OCI-LY7 (cell line): ENCODE measurements around the gene AIFM2. TPM values are rescaled to one million over a fixed set of nuclear protein-coding genes. Genes with fewer than 3 reads are reported as not detected.

Experiments
- BruUV-seq: library from RNA; stranded (reverse); fragments of 400-500 nt; replicated peaks from 2 replicates; lab custom pipeline; 2021; lab: Mats Ljungman, UMichigan
- CTCF ChIA-PET: fragments of 300-600 bp; sonication (Branson Sonifier 250); formaldehyde crosslinking; loops from one replicate; lab custom pipeline; 2022; ENCODE audit warnings: antibody characterized with exemption; ENCODE audit not compliant: unreplicated experiment; lab: Charles Lee
- POLR2A ChIA-PET: fragments of 300-600 bp; sonication (Branson Sonifier 250); formaldehyde crosslinking; loops from one replicate; lab custom pipeline; 2022; ENCODE audit warnings: antibody characterized with exemption; lab: Charles Lee
- DNase-seq: peaks from one replicate; pipeline ENCODE4 v3.0.0-alpha.2; 2015; ENCODE audit warnings: low spot score
- H2AFZ ChIP-seq: fragments of 200-600 bp; sonication (generic), shearing (Covaris generic); 2 replicates; pipeline ENCODE4 v1.6.1; 2014; ENCODE audit warnings: mild to moderate bottlenecking, antibody characterized with exemption, low read length, moderate library complexity
- H3K27ac ChIP-seq: fragments of 200-600 bp; sonication (generic); 2 replicates; pipeline ENCODE4 v1.5.1; 2014; ENCODE audit warnings: mixed run types, low read depth, mild to moderate bottlenecking, moderate library complexity, low read length, inconsistent platforms; ENCODE audit not compliant: poor library complexity, severe bottlenecking
- H3K36me3 ChIP-seq: fragments of 200-600 bp; sonication (generic); 2 replicates; pipeline ENCODE4 v1.6.1; 2014; ENCODE audit warnings: mild to moderate bottlenecking, antibody characterized with exemption, low read length, moderate library complexity, mixed read lengths; ENCODE audit not compliant: insufficient read depth
- H3K4me1 ChIP-seq: fragments of 200-600 bp; sonication (generic); 2 replicates; pipeline ENCODE4 v1.5.1; 2014; ENCODE audit warnings: mild to moderate bottlenecking, low read length; ENCODE audit not compliant: insufficient read depth, poor library complexity, severe bottlenecking
- H3K4me2 ChIP-seq: fragments of 200-600 bp; sonication (generic); 2 replicates; pipeline ENCODE4 v1.6.1; 2014; ENCODE audit warnings: mild to moderate bottlenecking, low read length
- H3K4me3 ChIP-seq: fragments of 200-600 bp; sonication (generic); 2 replicates; pipeline ENCODE4 v1.5.1; 2014; ENCODE audit warnings: mild to moderate bottlenecking, low read depth, low read length; ENCODE audit not compliant: poor library complexity, severe bottlenecking
- H3K79me2 ChIP-seq: fragments of 200-600 bp; sonication (generic); 2 replicates; pipeline ENCODE4 v1.6.1; 2016; ENCODE audit warnings: low read depth, mild to moderate bottlenecking, low read length, moderate library complexity, mixed read lengths; ENCODE audit not compliant: insufficient read depth
- H3K9me2 ChIP-seq: fragments of 200-600 bp; sonication (generic); 2 replicates; pipeline ENCODE4 v1.6.1; 2016; ENCODE audit warnings: mild to moderate bottlenecking, low read length, mixed read lengths; ENCODE audit not compliant: insufficient read depth
- H3K9me3 ChIP-seq: fragments of 200-600 bp; sonication (generic); 2 replicates; pipeline ENCODE4 v1.6.1; 2014; ENCODE audit warnings: mild to moderate bottlenecking, mixed run types, low read length, mixed read lengths
- H4K20me1 ChIP-seq: fragments of 200-600 bp; sonication (generic); 2 replicates; pipeline ENCODE4 v1.6.1; 2014; ENCODE audit warnings: mild to moderate bottlenecking, antibody characterized with exemption, low read length, moderate library complexity, mixed read lengths; ENCODE audit not compliant: insufficient read depth
- CTCF ChIP-seq: fragments of 200-600 bp; sonication (generic); conservative IDR thresholded peaks from 2 replicates; pipeline ENCODE4 v1.5.1; 2014; ENCODE audit warnings: mild to moderate bottlenecking, antibody characterized with exemption, low read length, moderate library complexity, mixed read lengths
- EZH2phosphoT487 ChIP-seq: fragments of 200-600 bp; sonication (generic); IDR thresholded peaks from 2 replicates; pipeline ENCODE4 v1.6.1; 2018; ENCODE audit warnings: low read depth, borderline replicate concordance, mild to moderate bottlenecking, mixed run types, antibody characterized with exemption, low read length, moderate library complexity, mixed read lengths
- intact Hi-C: fragments of 100-400 bp; cut with micrococcal nuclease; formaldehyde crosslinking; loops from one replicate; pipeline ENCODE4 v1.10.0; 2022; ENCODE audit not compliant: unreplicated experiment
- total RNA-seq, 2 experiments: library from RNA; depleted of rRNA in 1 of 2; stranded (reverse); fragments of >200 nt in 1 of 2; shearing (Covaris generic) in 1 of 2; gene quantifications; 2 replicates each; pipeline ENCODE4 v1.2.3, GENCODE V29; 2014 to 2022

AIFM2 gene
- total RNA-seq, 2 experiments from 2014 or later, result 1.7 to 2.6 TPM

DNA sequence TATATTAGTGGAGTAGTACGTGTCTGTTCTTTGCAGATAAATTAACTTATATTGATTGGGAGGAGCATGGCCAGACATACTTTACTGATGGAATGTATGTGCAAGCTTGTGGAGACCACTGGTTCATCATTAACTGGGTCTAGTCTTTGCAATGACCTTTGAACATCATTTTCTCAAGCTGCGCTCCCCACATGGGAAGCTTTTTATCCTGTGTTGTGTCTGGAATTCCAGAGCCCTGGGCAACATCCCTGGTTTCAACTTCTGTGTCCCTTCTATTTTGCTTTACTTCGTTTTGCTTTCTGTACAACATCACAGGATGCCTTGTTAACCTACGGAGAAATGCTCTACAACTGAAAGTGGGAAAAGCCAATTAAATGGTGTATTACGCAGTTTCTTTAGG lies 41.7 kb downstream of the AIFM2 start:
- H4K20me1 ChIP-seq, result no peaks in the 10 kb centered on the region
- ChIA-PET POLR2A (interaction anchor here (0.7 kb wide), 1 partner anchor 241 kb away, joined by 3 read pairs; no protein-coding TSS in a partner anchor), CTCF (no interaction called here)
- intact Hi-C loops, result no loop called here
- H3K9me3 ChIP-seq, result no peaks in the 10 kb centered on the region
- TF ChIP-seq CTCF (no peak), EZH2phosphoT487 (no peak)
- BruUV-seq, result no TSS peak
- H3K79me2 ChIP-seq, result no peaks in the 10 kb centered on the region
- DNase-seq, result no peak
- no peak overlapping the region for H2AFZ ChIP-seq
- H3K4me1 ChIP-seq, result no peaks in the 10 kb centered on the region
- H3K4me3 ChIP-seq, result no peak overlapping the region
- H3K4me2 ChIP-seq, result no peak overlapping the region
- H3K27ac ChIP-seq, result no peak overlapping the region
- no peaks in the 10 kb centered on the region for H3K9me2 ChIP-seq
- H3K36me3 ChIP-seq, result no peaks in the 10 kb centered on the region

DNA sequence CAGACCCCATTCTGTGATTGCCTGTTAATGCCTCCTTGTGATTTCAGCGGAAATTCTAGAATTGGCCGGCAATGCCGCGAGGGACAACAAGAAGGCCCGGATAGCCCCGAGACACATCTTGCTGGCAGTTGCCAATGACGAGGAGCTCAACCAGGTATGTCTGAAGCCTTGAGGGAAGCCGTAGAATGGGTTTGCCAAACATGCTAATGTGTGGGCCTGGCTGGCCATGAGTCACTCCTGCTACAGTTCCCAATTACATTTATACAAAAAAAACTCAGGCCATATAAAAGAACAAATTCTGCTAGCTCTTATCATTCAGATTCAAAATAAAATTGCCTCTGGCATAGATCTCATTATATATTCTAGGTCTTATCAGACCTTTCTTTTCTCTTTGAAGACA lies 42.6 kb downstream of the AIFM2 start:
- no peak overlapping the region for H2AFZ ChIP-seq
- no peaks in the 10 kb centered on the region for H3K4me1 ChIP-seq
- no peak overlapping the region for H3K4me3 ChIP-seq
- no peaks in the 10 kb centered on the region for H4K20me1 ChIP-seq
- H3K27ac ChIP-seq, result no peak overlapping the region
- H3K36me3 ChIP-seq, result no peaks in the 10 kb centered on the region
- TF ChIP-seq EZH2phosphoT487, result no peak
- BruUV-seq, result no TSS peak
- no peaks in the 10 kb centered on the region for H3K9me2 ChIP-seq
- no peak overlapping the region for H3K4me2 ChIP-seq
- no peak for DNase-seq
- H3K9me3 ChIP-seq, result no peaks in the 10 kb centered on the region
- no peaks in the 10 kb centered on the region for H3K79me2 ChIP-seq
- POLR2A ChIA-PET, result no interaction called here
- CTCF ChIA-PET, result no interaction called here
- intact Hi-C loops, result no loop called here

- Histone ChIP-seq H2AFZ (no peak overlapping the region), H4K20me1 (no peaks in the 10 kb centered on the region), H3K4me2 (no peak overlapping the region), H3K9me3 (no peaks in the 10 kb centered on the region), H3K36me3 (no peaks in the 10 kb centered on the region), H3K4me3 (no peak overlapping the region), H3K79me2 (no peaks in the 10 kb centered on the region), H3K27ac (no peak overlapping the region), H3K9me2 (no peaks in the 10 kb centered on the region), H3K4me1 (no peaks in the 10 kb centered on the region)
- intact Hi-C loops, result no loop called here
- ChIA-PET POLR2A (no interaction called here), CTCF (no interaction called here)
- BruUV-seq, result no TSS peak
- TF ChIP-seq CTCF (no peak), EZH2phosphoT487 (no peak)
- no peak for DNase-seq
These were observed 44.3 kb downstream of the AIFM2 start for GRCh38 chr10:70088308-70088698.
